HG03103 (cell line): Measurements from ENCODE around the gene ASB5.
"Not testable (repeated sequence)": the region's sequence is repeated elsewhere in the genome, so short reads cannot be mapped to it uniquely, and the experiment has no call there.

ENCODE experiments used
- ATAC-seq: cut with Tn5 transposase; IDR thresholded peaks from one replicate; pipeline ENCODE4 v1.9.1; 2021; ENCODE audit warnings: low read depth; ENCODE audit not compliant: unreplicated experiment

Gene ASB5

DNA sequence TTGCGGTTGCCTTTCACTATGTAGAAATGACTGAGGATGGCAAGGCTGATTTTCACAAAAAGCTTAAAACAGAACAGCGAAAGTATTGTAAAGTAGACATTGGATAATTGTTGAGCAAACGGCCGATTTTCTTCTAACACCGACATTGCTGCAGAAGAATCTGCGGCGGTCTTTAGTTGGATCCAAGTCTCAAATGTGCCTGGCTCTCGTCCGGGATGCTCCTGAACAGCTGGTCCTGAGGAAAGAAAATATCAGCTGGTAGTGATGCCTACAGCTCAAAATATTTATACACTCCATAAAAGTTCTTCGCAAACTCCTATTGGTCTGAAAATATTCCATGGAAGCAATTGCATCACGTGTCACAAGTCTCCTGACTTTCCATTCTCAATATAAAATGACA is at the start of gene ASB5:
Gene ASB5, minus strand, starts transcription at position 260 of the 400 bp plus-strand sequence. Its CDS starts 114 bp downstream, at position 146.
- ATAC-seq: no peak

DNA sequence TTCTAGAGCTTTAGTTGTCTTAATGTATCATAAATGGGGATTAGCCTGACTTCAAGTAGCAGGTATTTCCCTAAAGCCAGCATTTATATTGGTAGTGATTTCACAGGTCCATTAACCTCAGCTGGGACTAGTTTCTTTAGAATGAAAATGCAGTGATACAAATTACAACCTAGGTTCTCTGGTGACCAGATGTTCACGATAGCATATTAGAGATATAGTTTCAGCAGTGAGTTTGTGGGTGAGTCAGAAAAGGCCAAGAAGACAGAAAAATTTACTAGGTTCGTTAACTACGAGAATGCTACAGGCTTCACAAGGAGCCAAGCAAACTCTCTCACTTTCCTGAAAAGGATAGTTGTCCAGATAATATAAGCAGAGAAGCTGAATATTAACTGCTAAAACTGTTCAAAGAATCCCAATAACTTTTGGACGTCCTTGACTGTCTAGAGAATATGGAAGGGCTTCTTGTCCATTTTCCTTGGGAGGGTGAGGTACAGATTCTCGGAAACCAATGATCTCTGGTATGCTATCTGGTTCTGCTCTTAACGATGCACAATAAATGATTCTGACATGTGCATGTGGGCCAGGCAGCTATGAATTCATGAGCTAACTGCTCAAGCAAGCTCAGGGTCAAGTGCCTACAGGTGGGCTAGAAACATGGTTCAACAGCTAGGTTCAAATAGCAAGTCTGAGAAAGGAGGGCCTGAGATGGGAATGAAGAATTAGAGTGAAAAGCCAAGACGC is 44.7 kb upstream of the ASB5 start:
- ATAC-seq: no peak

DNA sequence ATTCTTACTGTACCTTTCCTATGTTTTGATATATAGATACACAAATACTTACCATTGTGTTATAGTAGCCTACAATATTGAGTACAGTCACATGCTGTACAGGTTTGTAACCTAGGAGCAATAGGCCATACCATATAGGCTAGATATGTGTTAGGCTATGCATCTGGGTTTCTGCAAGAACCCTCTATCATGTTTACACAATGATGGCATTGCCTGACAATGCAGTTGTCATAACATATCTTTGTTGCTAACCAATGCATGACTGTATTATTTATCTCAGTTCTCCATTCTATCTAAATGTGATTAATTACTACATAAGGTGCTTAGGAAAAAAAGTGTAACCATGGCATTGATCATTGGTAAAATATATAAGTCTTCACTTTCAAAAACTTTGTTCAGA is 40.8 kb upstream of the ASB5 start:
- no peak for ATAC-seq

DNA sequence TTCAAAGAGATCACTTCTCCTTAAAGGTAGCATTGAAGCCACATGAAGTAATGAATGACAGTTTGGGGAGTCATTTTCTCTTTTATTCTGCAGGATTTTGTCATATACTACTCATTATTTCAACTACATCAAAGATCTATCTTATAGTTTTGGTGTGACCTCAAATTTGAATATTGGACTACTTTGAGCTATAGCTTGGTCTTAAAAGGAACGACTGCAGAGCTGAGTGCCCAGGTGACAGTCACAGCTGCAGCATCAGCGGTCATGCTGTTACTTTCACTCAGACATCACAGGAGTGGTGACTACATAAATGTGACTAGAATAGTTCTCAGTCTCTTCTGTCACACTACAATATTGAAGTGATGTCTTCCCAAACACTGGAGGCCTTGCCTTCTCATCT is 40.0 kb upstream of the ASB5 start:
- ATAC-seq: peak; percentile 99

- ATAC-seq: no peak
These were observed 39.4 kb upstream of the ASB5 start for GRCh38 chr4:176308441-176308840.

GRCh38 chr4:176307666-176307930 is 38.6 kb upstream of the ASB5 start:
- ATAC-seq: no peak

DNA sequence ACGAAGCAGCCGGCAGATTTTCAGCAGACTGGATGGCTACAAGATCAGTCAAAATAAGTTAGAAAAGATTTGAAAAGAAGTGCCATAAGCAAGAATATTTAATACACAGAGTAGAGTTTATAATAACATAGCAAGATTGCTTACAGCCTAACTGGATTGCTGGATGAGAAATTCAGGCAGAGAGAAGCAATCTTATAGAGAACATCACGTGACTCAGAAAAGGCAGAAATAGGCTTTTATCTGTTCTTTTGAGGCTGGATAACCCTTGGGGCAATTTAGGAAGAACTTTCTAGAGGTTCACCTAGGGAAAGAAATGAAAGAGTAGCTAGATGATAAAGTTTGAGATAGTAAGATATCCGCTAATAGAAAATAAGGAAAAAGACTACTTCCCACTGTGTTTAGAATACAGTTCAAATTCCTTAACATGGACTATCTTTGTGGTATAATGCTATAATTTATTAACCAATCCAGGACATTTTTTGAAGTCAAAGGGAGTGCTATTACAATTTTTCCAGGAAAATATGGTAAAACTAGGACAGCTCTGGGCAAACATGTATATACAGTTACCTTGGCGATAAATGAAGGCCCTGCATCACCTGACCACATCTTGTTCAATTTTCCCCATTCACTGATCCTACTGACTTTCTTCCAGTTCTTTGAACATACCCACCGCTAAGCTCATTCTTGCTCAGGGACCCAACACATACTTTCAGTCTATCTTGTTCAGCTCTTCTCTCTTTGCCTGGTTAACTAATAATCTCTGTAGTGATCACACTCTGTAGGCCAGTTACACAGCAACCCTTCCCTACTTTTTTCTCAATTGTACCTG is 38.0 kb upstream of the ASB5 start:
- no peak for ATAC-seq

GRCh38 chr4:176303938-176304337 is 34.9 kb upstream of the ASB5 start:
- no peak for ATAC-seq

- ATAC-seq: no peak
These were observed 33.6 kb upstream of the ASB5 start for GRCh38 chr4:176302283-176303275.

- no peak for ATAC-seq
These were observed 31.5 kb upstream of the ASB5 start for GRCh38 chr4:176300565-176300964.

DNA sequence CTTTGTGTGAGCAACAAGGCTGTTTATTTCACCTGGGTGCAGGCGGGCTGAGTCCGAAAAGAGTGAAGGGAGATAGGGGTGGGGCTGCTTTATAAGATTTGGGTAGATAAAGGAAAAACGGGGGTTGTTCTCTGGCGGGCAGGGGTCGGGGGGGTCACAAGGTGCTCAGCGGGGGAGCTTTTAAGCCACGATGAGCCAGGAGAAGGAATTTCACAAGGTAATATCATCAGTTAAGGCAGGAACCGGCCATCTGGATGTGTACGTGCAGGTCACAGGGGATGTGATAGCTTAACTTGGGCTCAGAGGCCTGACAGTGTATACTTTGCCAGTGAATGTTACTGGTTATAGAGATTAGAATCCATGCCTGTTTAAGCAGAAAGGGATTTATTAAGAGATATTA is 31.0 kb upstream of the ASB5 start:
- no peak for ATAC-seq

DNA sequence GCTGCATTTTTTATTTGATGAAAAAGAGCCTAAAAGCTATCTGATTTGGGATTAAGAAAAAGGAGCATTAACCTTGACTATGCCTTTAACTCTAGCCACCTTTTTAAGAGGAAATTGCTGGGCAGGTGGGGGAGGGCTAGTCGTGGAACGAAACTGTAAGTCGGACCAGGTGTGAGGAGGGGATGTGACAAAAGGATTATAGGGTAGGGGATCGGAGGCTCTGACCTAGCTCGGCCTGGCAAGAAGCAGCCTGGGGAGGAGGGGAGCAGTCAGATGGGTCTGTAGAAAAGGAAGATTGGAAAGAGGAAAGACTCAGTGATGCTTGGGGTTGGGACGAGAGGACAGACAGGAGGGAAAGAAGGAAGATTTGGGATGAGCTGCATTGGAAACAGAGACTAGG is 29.6 kb upstream of the ASB5 start:
- ATAC-seq: no peak

DNA sequence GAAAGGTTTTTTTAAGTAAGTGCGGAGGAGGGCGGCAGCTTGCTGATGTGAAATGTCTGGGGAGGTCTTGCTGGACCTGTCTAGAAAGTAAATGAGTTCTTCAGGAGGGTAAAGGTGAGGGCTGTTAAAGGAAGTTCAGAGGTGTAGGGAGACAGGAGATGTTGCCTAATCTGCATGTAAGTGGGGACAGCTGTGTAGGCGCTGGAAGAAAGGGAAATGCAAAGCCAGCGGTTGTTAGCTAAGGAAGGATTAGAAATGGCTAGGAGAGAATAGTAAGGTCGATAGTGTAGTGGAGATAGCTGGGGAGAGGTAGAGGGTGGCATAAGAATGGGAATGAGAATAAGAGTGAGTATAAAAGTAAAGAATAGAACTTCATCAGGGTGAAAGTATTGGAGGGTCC is 26.9 kb upstream of the ASB5 start:
- ATAC-seq: not testable (repeated sequence)

DNA sequence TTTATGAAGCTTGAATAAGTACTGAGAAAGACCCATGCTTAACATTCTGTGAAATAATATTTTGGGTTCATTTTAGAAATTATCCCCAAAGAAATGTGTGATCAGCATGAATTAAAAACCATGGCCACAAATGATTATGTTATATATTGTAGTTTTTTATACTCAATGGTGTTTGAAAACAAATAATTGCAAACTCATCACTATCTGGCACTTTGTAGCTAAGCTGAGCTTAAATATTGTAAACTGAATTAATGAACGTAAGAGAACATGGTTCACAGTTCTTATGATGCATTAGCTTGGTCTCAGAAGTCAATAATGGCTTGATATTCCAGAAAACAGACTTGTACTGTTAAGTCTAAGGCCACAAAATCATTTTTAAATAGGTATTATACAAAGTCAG is 24.6 kb upstream of the ASB5 start:
- ATAC-seq: no peak

DNA sequence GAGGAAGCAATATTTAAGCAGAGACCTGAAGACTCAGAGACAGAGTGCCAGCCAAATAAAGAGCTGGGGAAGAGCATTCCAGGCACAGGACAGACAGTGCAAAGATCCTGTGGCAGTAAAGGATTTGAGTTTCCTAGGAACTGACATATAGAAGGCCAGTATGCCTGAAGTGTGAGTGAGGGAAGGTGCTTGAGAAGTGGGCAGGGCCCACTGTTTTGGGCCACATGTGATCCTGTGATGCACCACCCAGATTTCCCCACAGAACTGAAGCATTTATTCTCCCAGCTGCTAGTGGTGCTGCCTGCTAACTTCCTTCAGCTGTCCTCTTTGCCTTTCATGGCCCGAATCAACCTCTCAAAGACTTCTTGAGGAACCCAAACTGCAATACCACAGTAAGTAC is 23.9 kb upstream of the ASB5 start:
- no peak for ATAC-seq

GRCh38 chr4:176291748-176292147 is 22.7 kb upstream of the ASB5 start:
- no peak for ATAC-seq

GRCh38 chr4:176290520-176290919 is 21.5 kb upstream of the ASB5 start:
- ATAC-seq: no peak

DNA sequence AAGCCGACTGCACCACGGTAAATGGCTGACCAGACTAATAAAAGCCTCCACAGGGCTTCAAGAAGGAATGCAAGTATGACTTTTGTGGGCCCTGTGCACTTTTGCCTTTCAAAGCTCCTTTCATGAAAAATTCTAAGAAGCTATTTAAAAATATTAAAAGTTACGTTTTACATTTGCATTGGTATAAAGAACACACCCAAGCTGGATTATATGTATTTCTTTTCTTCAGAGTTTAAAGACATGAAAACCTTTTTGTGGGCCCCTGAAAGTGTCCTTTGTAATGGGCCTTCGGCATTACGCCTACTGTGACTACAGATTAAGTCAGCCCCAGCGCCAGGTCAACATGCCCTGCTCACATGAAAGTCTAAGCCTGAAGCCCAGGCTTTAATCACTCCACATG is 20.5 kb upstream of the ASB5 start:
- no peak for ATAC-seq

- ATAC-seq: no peak
These were observed 19.0 kb upstream of the ASB5 start for GRCh38 chr4:176288020-176288419.

DNA sequence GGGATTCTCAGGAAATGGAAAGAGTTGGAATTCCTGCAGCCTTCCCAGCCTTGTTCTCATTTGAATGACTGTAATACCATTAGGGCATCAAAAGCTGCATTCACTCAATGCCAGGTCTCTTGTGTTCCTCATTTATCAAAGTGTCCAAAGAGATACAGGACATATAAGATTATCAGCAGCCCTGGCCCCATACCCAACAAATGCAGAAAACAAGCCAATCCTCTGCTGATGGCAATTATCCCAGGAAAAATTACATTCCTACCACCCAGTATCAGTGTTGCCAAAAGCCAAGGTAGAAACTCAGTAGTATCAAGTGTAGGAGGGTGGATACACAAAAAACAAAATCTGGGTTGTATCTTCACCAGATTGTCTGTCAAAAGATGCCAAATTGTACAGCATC is 18.5 kb upstream of the ASB5 start:
- ATAC-seq: no peak

GRCh38 chr4:176286728-176287127 is 17.7 kb upstream of the ASB5 start:
- no peak for ATAC-seq
